K562 (cell line): ENCODE measurements around the gene PRKAR2B. TPM values are rescaled to one million over a fixed set of nuclear protein-coding genes. Genes with fewer than 3 reads are reported as not detected.

Experiments used
- ARID4B ChIP-seq: sonication (generic); formaldehyde crosslinking; IDR thresholded peaks from 2 replicates; pipeline ENCODE4 v1.8.0; 2022; ENCODE audit warnings: mild to moderate bottlenecking, missing genetic modification reagents
- ASH1L ChIP-seq: fragments of 450-650 bp; IDR thresholded peaks from 2 replicates; pipeline ENCODE4 v1.6.1; 2018; ENCODE audit warnings: borderline replicate concordance, mild to moderate bottlenecking, low read depth; ENCODE audit not compliant: partially characterized antibody
- ATF3 ChIP-seq, 2 experiments: fragments of 450-650 bp in 1 of 2; sonication (generic) in 1 of 2; formaldehyde crosslinking in 1 of 2; IDR thresholded peaks in 1 of 2; conservative IDR thresholded peaks in 1 of 2; 2 replicates each; pipeline versions ENCODE4 v1.6.1 to v1.8.1; 2016 to 2023; ENCODE audit warnings: mild to moderate bottlenecking in 2 of 2, moderate library complexity in 2 of 2, inconsistent platforms in 1 of 2, missing genetic modification reagents in 1 of 2
- CAMTA2 ChIP-seq: fragments of 250-450 bp; sonication (Bioruptor Pico); conservative IDR thresholded peaks from 2 replicates; pipeline ENCODE4 v1.5.1; 2022
- DDX20 ChIP-seq: fragments of 450-650 bp; IDR thresholded peaks from 2 replicates; pipeline ENCODE4 v1.6.1; 2016; ENCODE audit warnings: missing genetic modification characterization, low read depth, mild to moderate bottlenecking, missing compliant biosample characterization, moderate library complexity
- MAFF ChIP-seq: IDR thresholded peaks from 2 replicates; pipeline ENCODE4 v1.6.1; 2012; ENCODE audit warnings: low read length, improper control_type of control experiment
- MAFK ChIP-seq: IDR thresholded peaks from 2 replicates; pipeline ENCODE4 v1.6.1; 2011; ENCODE audit warnings: low read length, improper control_type of control experiment
- NCOA2 ChIP-seq, 2 experiments: fragments of 450-650 bp; IDR thresholded peaks; 2 replicates each; pipeline ENCODE4 v1.6.1; 2018; ENCODE audit warnings: mild to moderate bottlenecking in 2 of 2, moderate library complexity in 1 of 2; ENCODE audit not compliant: partially characterized antibody in 2 of 2
- PCBP2 ChIP-seq: fragments of 200-400 bp; formaldehyde crosslinking; IDR thresholded peaks from 2 replicates; pipeline ENCODE4 v1.6.1; 2018; ENCODE audit warnings: low read length, low read depth, mild to moderate bottlenecking, moderate library complexity; ENCODE audit not compliant: poor library complexity, severe bottlenecking
- RUNX1 ChIP-seq: sonication (generic); IDR thresholded peaks from 2 replicates; pipeline ENCODE4 v1.6.1; 2016; ENCODE audit warnings: antibody characterized with exemption, low read depth
- SAP30 ChIP-seq: fragments of 200-600 bp; sonication (generic); IDR thresholded peaks from 2 replicates; pipeline ENCODE4 v1.6.1; 2012; ENCODE audit warnings: borderline replicate concordance, low read depth, mild to moderate bottlenecking, moderate library complexity, low read length, control low read depth, inconsistent platforms; ENCODE audit not compliant: insufficient read depth, poor library complexity, severe bottlenecking
- SRSF7 ChIP-seq: fragments of 200-400 bp; formaldehyde crosslinking; optimal IDR thresholded peaks from 2 replicates; pipeline ENCODE3; 2017; ENCODE audit warnings: mild to moderate bottlenecking, low read depth, low read length
- TRIM28 ChIP-seq: fragments of 450-650 bp; IDR thresholded peaks from 2 replicates; pipeline ENCODE4 v1.6.1; 2017
- ZBTB11 ChIP-seq, 3 experiments: fragments of 200-800 bp in 1 of 3; fragments of 250-450 bp in 1 of 3; fragments of 450-650 bp in 1 of 3; sonication (Bioruptor Pico) in 1 of 3; sonication (Bioruptor generic) in 1 of 3; formaldehyde crosslinking in 1 of 3; IDR thresholded peaks; 2 replicates each; pipeline versions ENCODE4 v1.6.1 to v1.8.0; 2016 to 2022; ENCODE audit warnings: mild to moderate bottlenecking in 2 of 3, missing genetic modification characterization in 2 of 3, missing compliant biosample characterization in 1 of 3, moderate library complexity in 1 of 3
- ZNF175 ChIP-seq: fragments of 200-800 bp; sonication (Bioruptor generic); IDR thresholded peaks from 2 replicates; pipeline ENCODE4 v1.6.1; 2016; ENCODE audit warnings: low read depth, mild to moderate bottlenecking, missing genetic modification characterization, missing compliant biosample characterization
- ZNF316 ChIP-seq: fragments of 450-650 bp; IDR thresholded peaks from 2 replicates; pipeline ENCODE4 v1.6.1; 2016
- ZSCAN32 ChIP-seq: fragments of 450-650 bp; formaldehyde crosslinking; IDR thresholded peaks from 2 replicates; pipeline ENCODE4 v1.4.0; 2020; ENCODE audit warnings: mild to moderate bottlenecking, moderate library complexity
- polyA plus RNA-seq, 8 experiments: library from polyadenylated mRNA; depleted of rRNA in 4 of 8; stranded (reverse) in 5 of 8; unstranded in 3 of 8; fragments of >200 nt; fragmentation: Nextera tagmentation in 2 of 8; fragmentation: Illumina TruSeq in 1 of 8; extraction: Ambion mirVana in 2 of 8; extraction: Trizol in 1 of 8; gene quantifications; 2 replicates each; pipeline versions ENCODE4 v1.2.1 to v1.2.3, GENCODE V29; 2011 to 2014; ENCODE audit warnings: inconsistent platforms in 1 of 8, missing spikeins in 1 of 8
- total RNA-seq, 7 experiments: library from RNA; depleted of rRNA in 6 of 7; stranded (reverse); fragments of >200 nt in 6 of 7; fragmentation: Illumina TruSeq in 2 of 7; extraction: Trizol in 2 of 7; gene quantifications; 2 replicates each; pipeline versions ENCODE4 v1.2.1 to v1.2.3, GENCODE V29; 2011 to 2021; ENCODE audit warnings: low replicate concordance in 1 of 7

The PRKAR2B gene
- total and polyA plus RNA-seq, 9 of the 15 experiments (the other 6 are each of a cell fraction or from before 2014, with no cell fraction given) = 59.0 to 173 (median 129) TPM

- TF ChIP-seq ZBTB11 (CRISPR knock-in tag; IDR thresholded peaks at IDR 0.05) (no peak), MAFF (peak; percentile 82), DDX20 (tag) (no peak), ZNF316 (peak; percentile 88), CAMTA2 (CRISPR knock-in tag) (no peak), ZSCAN32 (CRISPR knock-in tag) (no peak), MAFK (peak; percentile 74), PCBP2 (no peak), TRIM28 (no peak), NCOA2 (IDR thresholded peaks at IDR 0.05; ENCODE audit: partially characterized antibody in 2 of 2) (no peak), ASH1L (no peak), RUNX1 (no peak), ARID4B (CRISPR knock-in tag) (no peak), ATF3 (IDR thresholded peaks at IDR 0.05) (no peak), ATF3 (CRISPR knock-in tag; conservative IDR thresholded peaks at IDR 0.05) (no peak), ZNF175 (no peak), SRSF7 (no peak), SAP30 (no peak)
These were observed 84.2 kb downstream of the PRKAR2B start (continued) for GRCh38 chr7:107128748-107129147.
